SK-N-SH treated with all-trans-retinoic acid at 6 μM for 48 hours (cell line): ENCODE results near the gene GLRX.

Source experiments
- ESRRG ChIP-seq: fragments of 250-450 bp; sonication (Bioruptor Pico); IDR thresholded peaks from 2 replicates; pipeline ENCODE4 v1.6.1; 2021; ENCODE audit warnings: mild to moderate bottlenecking
- GLIS3 ChIP-seq: fragments of 250-450 bp; sonication (Bioruptor Pico); IDR thresholded peaks from 2 replicates; pipeline ENCODE4 v1.5.0; 2020; ENCODE audit warnings: mild to moderate bottlenecking, moderate library complexity
- PATZ1 ChIP-seq: fragments of 250-450 bp; sonication (Bioruptor Pico); IDR thresholded peaks from 2 replicates; pipeline ENCODE4 v1.8.0; 2020; ENCODE audit warnings: mild to moderate bottlenecking, moderate library complexity, borderline replicate concordance
- TCF4 ChIP-seq: fragments of 250-450 bp; sonication (Bioruptor Pico); IDR thresholded peaks from 2 replicates; pipeline ENCODE4 v1.8.0; 2021; ENCODE audit warnings: mild to moderate bottlenecking, moderate library complexity, borderline replicate concordance
- TSHZ2 ChIP-seq: fragments of 250-450 bp; sonication (Bioruptor Pico); IDR thresholded peaks from 2 replicates; pipeline ENCODE4 v1.5.0; 2020; ENCODE audit warnings: mild to moderate bottlenecking, moderate library complexity
- ZC3H10 ChIP-seq: fragments of 250-450 bp; sonication (Bioruptor Pico); IDR thresholded peaks from 2 replicates; pipeline ENCODE4 v1.5.1; 2021; ENCODE audit warnings: mild to moderate bottlenecking, moderate library complexity

GRCh38 chr5:95783661-95784060, 38.9 kb downstream of the GLRX start:
- TF ChIP-seq TCF4 (no peak), GLIS3 (no peak), ESRRG (CRISPR knock-in tag) (no peak), TSHZ2 (CRISPR knock-in tag) (no peak), ZC3H10 (no peak), PATZ1 (CRISPR knock-in tag) (no peak)
